Pancreas (tissue), 10 donors: Measurements from ENCODE around the gene ADAR. TPM values are rescaled to one million over a fixed set of nuclear protein-coding genes. Genes with fewer than 3 reads are reported as not detected.

ENCODE experiments used
- ATAC-seq, 4 donors: fragments of 200-7000 bp; cut with Tn5 transposase; one replicate each; pipeline versions ENCODE4 v1.8.0 to v1.9.1; 2020; ENCODE audit warnings: mild to moderate bottlenecking in 4 of 4, moderate library complexity in 4 of 4
- DNase-seq, 6 donors: peaks; one replicate each; pipeline ENCODE4 v3.0.0-alpha.2; 2020
- FAIRE-seq: peaks from 2 replicates; lab custom pipeline; 2012; peaks lifted over from hg19 to GRCh38; lab: Jason Lieb, UNC
- H3K27ac ChIP-seq, 4 donors: fragments of 200-600 bp; sonication (generic); 1 replicate in 3 of 4; 2 replicates in 1 of 4; pipeline versions ENCODE4 v1.5.0 to v1.8.0; 2020
- H3K27me3 ChIP-seq, 4 donors: fragments of 200-600 bp; one replicate each; pipeline ENCODE4 v1.8.0; 2021
- H3K36me3 ChIP-seq, 3 donors: fragments of 200-600 bp; sonication (generic) in 1 of 3; one replicate each; pipeline versions ENCODE4 v1.5.0 to v1.8.0; 2020 to 2021
- H3K4me1 ChIP-seq, 3 donors: fragments of 200-600 bp; one replicate each; pipeline ENCODE4 v1.8.0; 2021
- H3K4me3 ChIP-seq, 4 donors: fragments of 200-600 bp; sonication (generic) in 2 of 4; one replicate each; pipeline versions ENCODE4 v1.5.0 to v1.8.0; 2020 to 2021
- H3K9me3 ChIP-seq, 4 donors: fragments of 200-600 bp; one replicate each; pipeline ENCODE4 v1.8.0; 2021
- WGBS, 2 donors: extraction: QIAGEN DNeasy Blood & Tissue Kit; methylation state at CpG; one replicate each; pipeline ENCODE4 v1.1.7; 2013; 5-methylcytosine and 5-hydroxymethylcytosine counted together
- intact Hi-C, 3 donors: fragments of 100-400 bp; cut with DNase I; formaldehyde crosslinking; loops; one replicate each; pipeline versions ENCODE4 v1.11.1 to v1.14.2; 2022
- polyA plus RNA-seq, 2 donors: library from polyadenylated mRNA; stranded (reverse); fragments of 200-250 nt; gene quantifications; one replicate each; pipeline ENCODE4 v1.2.3, GENCODE V29; 2013
- total RNA-seq, 6 donors: library from RNA; stranded (reverse); fragmentation: NEBNext Ultra II Directional in 4 of 6; extraction: Animal tissue kit (Norgen Biotek cat#: 25700) in 4 of 6; gene quantifications; one replicate each; pipeline versions ENCODE4 v1.2.1 to v1.2.4, GENCODE V29; 2021 to 2023
- TF ChIP-seq, protein P1 (sequence below), 4 donors: fragments of 200-600 bp; sonication (generic) in 3 of 4; IDR thresholded peaks; one replicate each; pipeline versions ENCODE4 v1.5.0 to v1.8.0; 2021; ENCODE audit warnings: antibody characterized with exemption in 4 of 4
- donor health status: healthy with polysubstance abuse.
- donor health status: DM: no; HTN: no; CAD: no; lungs with moderate emphysema.
- donor health status: DM: no; HTN: no; CAD: no.
- donor health status: control.
- donor health status: control.
- donor health status: Bipolar disorder and iron deficiency.
- donor health status: DM: yes; HTN: yes; CAD: no.
- donor health status: DM: no; HTN: no; CAD: no.
- donor health status: DM: no; HTN: no; CAD: no.
- donor health status: DM: yes; HTN: yes; CAD: no.

The ADAR gene
- total and polyA plus RNA-seq, 8 donors, result 19.4 to 94.2 (median 47.3) TPM

DNA sequence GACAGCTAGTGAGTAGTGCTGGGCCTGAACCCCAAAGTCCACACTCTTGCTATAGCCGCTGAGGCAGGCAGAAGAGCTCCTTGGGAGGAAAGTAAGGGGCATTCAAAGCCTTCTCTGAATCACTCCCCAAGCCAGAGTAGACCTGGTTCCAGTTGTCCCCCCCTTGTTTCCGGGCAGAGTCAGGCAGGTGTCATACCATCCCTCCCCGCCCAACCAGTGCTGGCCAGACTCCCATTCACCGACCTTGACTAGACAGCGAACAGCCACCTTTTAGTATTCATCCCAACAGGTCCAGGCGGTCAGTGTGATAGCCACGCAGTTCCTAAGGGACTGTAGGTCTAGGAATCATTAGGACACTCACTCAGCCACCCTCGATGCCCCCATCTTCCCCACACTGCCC lies 28.6 kb downstream of the ADAR start:
- ATAC-seq (no peak), DNase-seq (no peak), FAIRE-seq (no peak)
- H3K36me3 ChIP-seq, result peaks cover 5 to 25% (median 19%) of the 10 kb centered on the region in 3 donors
- TF ChIP-seq, protein P1, sequence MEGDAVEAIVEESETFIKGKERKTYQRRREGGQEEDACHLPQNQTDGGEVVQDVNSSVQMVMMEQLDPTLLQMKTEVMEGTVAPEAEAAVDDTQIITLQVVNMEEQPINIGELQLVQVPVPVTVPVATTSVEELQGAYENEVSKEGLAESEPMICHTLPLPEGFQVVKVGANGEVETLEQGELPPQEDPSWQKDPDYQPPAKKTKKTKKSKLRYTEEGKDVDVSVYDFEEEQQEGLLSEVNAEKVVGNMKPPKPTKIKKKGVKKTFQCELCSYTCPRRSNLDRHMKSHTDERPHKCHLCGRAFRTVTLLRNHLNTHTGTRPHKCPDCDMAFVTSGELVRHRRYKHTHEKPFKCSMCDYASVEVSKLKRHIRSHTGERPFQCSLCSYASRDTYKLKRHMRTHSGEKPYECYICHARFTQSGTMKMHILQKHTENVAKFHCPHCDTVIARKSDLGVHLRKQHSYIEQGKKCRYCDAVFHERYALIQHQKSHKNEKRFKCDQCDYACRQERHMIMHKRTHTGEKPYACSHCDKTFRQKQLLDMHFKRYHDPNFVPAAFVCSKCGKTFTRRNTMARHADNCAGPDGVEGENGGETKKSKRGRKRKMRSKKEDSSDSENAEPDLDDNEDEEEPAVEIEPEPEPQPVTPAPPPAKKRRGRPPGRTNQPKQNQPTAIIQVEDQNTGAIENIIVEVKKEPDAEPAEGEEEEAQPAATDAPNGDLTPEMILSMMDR (IDR thresholded peaks at IDR 0.05), result no peak
- H3K27ac ChIP-seq, result no peak overlapping the region
- intact Hi-C loops, result no loop called here
- no peaks in the 10 kb centered on the region for H3K27me3 ChIP-seq
- no peaks in the 10 kb centered on the region for H3K4me1 ChIP-seq
- H3K9me3 ChIP-seq, result no peaks in the 10 kb centered on the region
- H3K4me3 ChIP-seq, result no peak overlapping the region
- WGBS, 2 donors, result 66 to 68% methylated on average over 8 of the region's 8 CpGs

- intact Hi-C loops, result no loop called here
- 62 to 68% methylated on average over 6 of the region's 6 CpGs for WGBS, 2 donors
- TF ChIP-seq, protein P1 (IDR thresholded peaks at IDR 0.05), result no peak
- no peak overlapping the region for H3K4me3 ChIP-seq
- H3K4me1 ChIP-seq, result no peaks in the 10 kb centered on the region
- no peak overlapping the region for H3K27ac ChIP-seq
- no peaks in the 10 kb centered on the region for H3K9me3 ChIP-seq
- H3K27me3 ChIP-seq, result no peaks in the 10 kb centered on the region
- FAIRE-seq (no peak), DNase-seq (no peak), ATAC-seq (peak in 3 of 4 donors; percentile 16 to 46 (median 21))
- H3K36me3 ChIP-seq, result peaks cover 5 to 12% (median 8%) of the 10 kb centered on the region in 3 donors
These were observed 29.9 kb downstream of the ADAR start for GRCh38 chr1:154578058-154578418.

- H3K4me1 ChIP-seq, result no peaks in the 10 kb centered on the region
- peaks cover 5 to 7% (median 5%) of the 10 kb centered on the region in 3 donors for H3K36me3 ChIP-seq
- FAIRE-seq, result no peak
- no peaks in the 10 kb centered on the region for H3K27me3 ChIP-seq
- intact Hi-C loops, result no loop called here
- ATAC-seq, result peak in 1 of 4 donors; percentile 6
- no peak for DNase-seq
- no peaks in the 10 kb centered on the region for H3K9me3 ChIP-seq
- no peak overlapping the region for H3K4me3 ChIP-seq
- WGBS, 2 donors, result 70 to 72% methylated on average over 7 of the region's 7 CpGs
- TF ChIP-seq, protein P1 (IDR thresholded peaks at IDR 0.05), result no peak
- no peak overlapping the region for H3K27ac ChIP-seq
These were observed 30.5 kb downstream of the ADAR start for GRCh38 chr1:154577346-154578057.

DNA sequence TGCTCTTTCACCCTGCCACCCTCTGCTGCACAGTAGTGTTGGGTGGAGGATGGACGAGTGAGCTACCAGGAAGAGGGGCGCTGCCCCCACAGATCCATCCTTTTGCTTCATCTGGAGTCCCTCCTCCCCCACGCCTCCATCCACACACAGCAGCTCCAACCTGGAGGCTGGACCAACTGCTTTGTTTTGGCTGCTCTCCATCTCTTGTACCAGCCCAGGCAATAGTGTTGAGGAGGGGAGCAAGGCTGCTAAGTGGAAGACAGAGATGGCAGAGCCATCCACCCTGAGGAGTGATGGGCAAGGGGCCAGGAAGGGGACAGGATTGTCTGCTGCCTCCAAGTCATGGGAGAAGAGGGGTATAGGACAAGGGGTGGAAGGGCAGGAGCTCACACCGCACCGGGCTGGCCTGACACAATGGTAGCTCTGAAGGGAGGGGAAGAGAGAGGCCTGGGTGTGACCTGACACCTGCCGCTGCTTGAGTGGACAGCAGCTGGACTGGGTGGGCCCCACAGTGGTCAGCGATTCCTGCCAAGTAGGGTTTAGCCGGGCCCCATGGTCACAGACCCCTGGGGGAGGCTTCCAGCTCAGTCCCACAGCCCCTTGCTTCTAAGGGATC lies 31.9 kb downstream of the ADAR start:
- Histone ChIP-seq H3K27ac (no peak overlapping the region), H3K4me1 (no peaks in the 10 kb centered on the region), H3K27me3 (no peaks in the 10 kb centered on the region), H3K9me3 (no peaks in the 10 kb centered on the region), H3K36me3 (peaks cover 0 to 4% (median 0%) of the 10 kb centered on the region in 3 donors), H3K4me3 (no peak overlapping the region)
- ATAC-seq, result no peak
- 74 to 76% methylated on average over 8 of the region's 8 CpGs for WGBS, 2 donors
- intact Hi-C loops, result no loop called here
- no peak for FAIRE-seq
- TF ChIP-seq, protein P1 (IDR thresholded peaks at IDR 0.05), result no peak
- peak in 1 of 6 donors; percentile 55 for DNase-seq
